CD4-positive, alpha-beta memory T cell (primary cell): ENCODE results near the gene PRDM10. TPM values are rescaled to one million over a fixed set of nuclear protein-coding genes. Genes with fewer than 3 reads are reported as not detected.

Source experiments
- CTCF ChIA-PET: fragments of 350-600 bp; sonication (Branson Sonifier 250); formaldehyde crosslinking; loops from one replicate; lab custom pipeline; 2021; ENCODE audit warnings: inconsistent platforms; ENCODE audit not compliant: partially characterized antibody; lab: Charles Lee
- POLR2A ChIA-PET: fragments of 350-600 bp; sonication (Branson Sonifier 250); formaldehyde crosslinking; loops from one replicate; lab custom pipeline; 2021; ENCODE audit not compliant: partially characterized antibody; lab: Charles Lee
- DNase-seq, 5 donors: peaks; one replicate each; pipeline versions ENCODE4 v3.0.0 to v3.0.0-alpha.2; 2020 to 2022; ENCODE audit warnings: mixed read lengths in 1 of 5
- H3K27ac ChIP-seq: one replicate; pipeline ENCODE4 v1.7.0; 2013; ENCODE audit warnings: low read depth, low read length
- H3K27me3 ChIP-seq: 2 replicates; pipeline ENCODE4 v1.7.0; 2013; ENCODE audit warnings: mild to moderate bottlenecking, low read length, moderate library complexity; ENCODE audit not compliant: insufficient read depth
- H3K36me3 ChIP-seq: 2 replicates; pipeline ENCODE4 v1.7.0; 2013; ENCODE audit warnings: mild to moderate bottlenecking, low read length, moderate library complexity; ENCODE audit not compliant: insufficient read depth
- H3K4me1 ChIP-seq: 2 replicates; pipeline ENCODE4 v1.7.0; 2013; ENCODE audit warnings: mild to moderate bottlenecking, low read length, moderate library complexity; ENCODE audit not compliant: insufficient read depth
- H3K4me3 ChIP-seq, 2 donors: one replicate each; pipeline ENCODE4 v1.7.0; 2013; ENCODE audit warnings: low read length in 2 of 2, mild to moderate bottlenecking in 1 of 2
- H3K9me3 ChIP-seq, 2 donors: one replicate each; pipeline ENCODE4 v1.7.0; 2013; ENCODE audit warnings: low read length in 2 of 2, control low read depth in 1 of 2; ENCODE audit not compliant: control insufficient read depth in 1 of 2
- H3K27ac Mint-ChIP-seq, 7 donors: one replicate each; pipeline ENCODE4 v1.8.0; 2020 to 2021; ENCODE audit warnings: mixed read lengths in 7 of 7, mild to moderate bottlenecking in 6 of 7, inconsistent platforms in 3 of 7, moderate library complexity in 3 of 7
- H3K27me3 Mint-ChIP-seq, 2 donors: one replicate each; pipeline ENCODE4 v1.8.0; 2020 to 2021; ENCODE audit warnings: mixed read lengths in 2 of 2
- H3K36me3 Mint-ChIP-seq, 2 donors: one replicate each; pipeline ENCODE4 v1.8.0; 2020 to 2021; ENCODE audit warnings: mixed read lengths in 2 of 2, inconsistent platforms in 1 of 2, mild to moderate bottlenecking in 1 of 2
- H3K4me1 Mint-ChIP-seq, 4 donors: one replicate each; pipeline ENCODE4 v1.8.0; 2020 to 2021; ENCODE audit warnings: mixed read lengths in 4 of 4, mild to moderate bottlenecking in 1 of 4
- H3K4me3 Mint-ChIP-seq, 8 donors: one replicate each; pipeline ENCODE4 v1.8.0; 2020 to 2021; ENCODE audit warnings: mixed read lengths in 8 of 8, mild to moderate bottlenecking in 7 of 8, moderate library complexity in 6 of 8, inconsistent platforms in 3 of 8
- H3K9me3 Mint-ChIP-seq, 8 donors: one replicate each; pipeline ENCODE4 v1.8.0; 2020 to 2021; ENCODE audit warnings: mixed read lengths in 8 of 8, mild to moderate bottlenecking in 5 of 8, inconsistent platforms in 3 of 8, moderate library complexity in 1 of 8
- intact Hi-C: fragments of 100-400 bp; cut with micrococcal nuclease; formaldehyde crosslinking; loops from one replicate; pipeline ENCODE4 v1.15.1; 2023
- polyA plus RNA-seq, 2 donors: library from polyadenylated mRNA; unstranded; fragments of 300-500 nt; fragmentation: Illumina TruSeq; gene quantifications; one replicate each; pipeline ENCODE4 v1.2.3, GENCODE V29; 2021
- total RNA-seq, 2 experiments: library from RNA; stranded (reverse); gene quantifications; one replicate each; pipeline ENCODE4 v1.2.3, GENCODE V29; 2021

Gene PRDM10
- total and polyA plus RNA-seq, 4 experiments from 2014 or later = 1.3 to 13.0 (median 7.8) TPM

- Mint-ChIP-seq H3K27me3 (no peaks in the 10 kb centered on the region), H3K9me3 (peaks cover 0 to 2% (median 0%) of the 10 kb centered on the region in 8 donors), H3K4me3 (peak within 1 kb of the TSS; percentile 92 to 94 (median 94)), H3K4me1 (peaks cover 20 to 51% (median 33%) of the 10 kb centered on the region in 4 donors), H3K36me3 (peaks cover 30 to 37% of the 10 kb centered on the region in 2 donors), H3K27ac (peak within 1 kb of the TSS; percentile 82 to 93 (median 90))
- Histone ChIP-seq H3K36me3 (peaks cover 11% of the 10 kb centered on the region), H3K4me1 (peaks cover 29% of the 10 kb centered on the region), H3K27ac (peak within 1 kb of the TSS; percentile 81), H3K4me3 (peak within 1 kb of the TSS; percentile 61 to 84), H3K9me3 (no peaks in the 10 kb centered on the region), H3K27me3 (no peaks in the 10 kb centered on the region)
- POLR2A ChIA-PET = interaction anchor here (0.6 to 3.1 kb wide), 17 partner anchors 9 to 236 kb away, joined by 3 to 29 read pairs (median 5); partner anchors contain the start of genes PRDM10 and TMEM45B
- peak; percentile 81 to 89 (median 84) for DNase-seq
- CTCF ChIA-PET = interaction anchor here (0.6 to 2.5 kb wide), 6 partner anchors 14 to 236 kb away, joined by 3 to 13 read pairs (median 6); no protein-coding TSS in a partner anchor
- intact Hi-C loops = loop anchor here (1.0 to 5.0 kb wide), 7 partner anchors 41 to 419 kb away; partner anchors contain the start of genes APLP2, PRDM10 and ZBTB44
Measured at GRCh38 chr11:129895126-129896041, 107.3 kb downstream of the PRDM10 start, which contains the start of gene NFRKB. Gene NFRKB, minus strand, starts transcription at chr11:129895578. Its CDS starts 2,729 bp downstream, at chr11:129892849.

GRCh38 chr11:129894278-129895125, 108.1 kb downstream of the PRDM10 start:
- ChIA-PET CTCF (interaction anchor here (0.6 to 2.5 kb wide), 7 partner anchors 13 to 237 kb away, joined by 3 to 13 read pairs (median 3); no protein-coding TSS in a partner anchor), POLR2A (interaction anchor here (0.7 to 3.1 kb wide), 17 partner anchors 9 to 237 kb away, joined by 3 to 29 read pairs (median 5); partner anchors contain the start of genes PRDM10 and TMEM45B)
- Mint-ChIP-seq H3K4me3 (peak overlapping the region; percentile 92 to 94 (median 94)), H3K9me3 (peaks cover 0 to 2% (median 0%) of the 10 kb centered on the region in 8 donors), H3K36me3 (peaks cover 35 to 45% of the 10 kb centered on the region in 2 donors), H3K27ac (peak overlapping the region; percentile 82 to 93 (median 90)), H3K27me3 (no peaks in the 10 kb centered on the region), H3K4me1 (peaks cover 25 to 59% (median 38%) of the 10 kb centered on the region in 4 donors)
- H3K4me3 ChIP-seq = peak overlapping the region; percentile 61 to 84
- peak overlapping the region; percentile 81 for H3K27ac ChIP-seq
- DNase-seq = peak in 3 of 5 donors; percentile 18 to 29 (median 21)
- intact Hi-C loops = loop anchor here (1.0 to 5.0 kb wide), 7 partner anchors 40 to 420 kb away; partner anchors contain the start of genes APLP2, PRDM10 and ZBTB44
- H3K27me3 ChIP-seq = no peaks in the 10 kb centered on the region
- H3K36me3 ChIP-seq = peaks cover 11% of the 10 kb centered on the region
- H3K9me3 ChIP-seq = no peaks in the 10 kb centered on the region
- peaks cover 36% of the 10 kb centered on the region for H3K4me1 ChIP-seq

- Mint-ChIP-seq H3K9me3 (no peaks in the 10 kb centered on the region), H3K27ac (peak overlapping the region; percentile 30 to 92 (median 81)), H3K27me3 (no peaks in the 10 kb centered on the region), H3K4me3 (peak overlapping the region in 6 of 8 donors; percentile 36 to 78 (median 55)), H3K4me1 (peaks cover 27 to 60% (median 37%) of the 10 kb centered on the region in 4 donors), H3K36me3 (peaks cover 81% of the 10 kb centered on the region in 2 donors)
- H3K36me3 ChIP-seq = peaks cover 52% of the 10 kb centered on the region
- peak overlapping the region; percentile 12 for H3K27ac ChIP-seq
- no peak overlapping the region for H3K4me3 ChIP-seq
- DNase-seq = peak; percentile 29 to 49 (median 40)
- CTCF ChIA-PET = interaction anchor here (0.8 to 2.6 kb wide), 3 partner anchors 73 to 244 kb away, joined by 3 to 10 read pairs (median 5); partner anchors contain the start of gene TMEM45B
- no peaks in the 10 kb centered on the region for H3K27me3 ChIP-seq
- POLR2A ChIA-PET = interaction anchor here (0.9 to 1.3 kb wide), 3 partner anchors 21 to 74 kb away, joined by 3 to 7 read pairs (median 3); no protein-coding TSS in a partner anchor
- peaks cover 34% of the 10 kb centered on the region for H3K4me1 ChIP-seq
- H3K9me3 ChIP-seq = no peaks in the 10 kb centered on the region
- intact Hi-C loops = no loop called here
Measured at GRCh38 chr11:129888451-129888850, 114.2 kb downstream of the PRDM10 start.

GRCh38 chr11:129885381-129885780, 117.3 kb downstream of the PRDM10 start:
- no peak overlapping the region for H3K27ac Mint-ChIP-seq
- no peak for DNase-seq
- peaks cover 19 to 35% (median 24%) of the 10 kb centered on the region in 4 donors for H3K4me1 Mint-ChIP-seq
- H3K9me3 ChIP-seq = no peaks in the 10 kb centered on the region
- no peaks in the 10 kb centered on the region for H3K27me3 Mint-ChIP-seq
- H3K4me1 ChIP-seq = peaks cover 24% of the 10 kb centered on the region
- H3K9me3 Mint-ChIP-seq = no peaks in the 10 kb centered on the region
- H3K36me3 ChIP-seq = peaks cover 71% of the 10 kb centered on the region
- H3K4me3 ChIP-seq = no peak overlapping the region
- peaks cover 86 to 87% of the 10 kb centered on the region in 2 donors for H3K36me3 Mint-ChIP-seq
- no peak overlapping the region for H3K27ac ChIP-seq
- H3K27me3 ChIP-seq = no peaks in the 10 kb centered on the region
- H3K4me3 Mint-ChIP-seq = no peak overlapping the region
- ChIA-PET CTCF (interaction anchor here (1.0 kb wide), 1 partner anchor 11 kb away, joined by 3 read pairs; no protein-coding TSS in a partner anchor), POLR2A (interaction anchor here (1.0 to 1.8 kb wide), 2 partner anchors 10 to 23 kb away, joined by 3 to 6 read pairs; partner anchors contain the start of gene NFRKB)
- intact Hi-C loops = no loop called here

- H3K27ac Mint-ChIP-seq = peak overlapping the region in 1 of 7 donors; percentile 59
- peaks cover 18% of the 10 kb centered on the region for H3K4me1 ChIP-seq
- H3K27me3 Mint-ChIP-seq = no peaks in the 10 kb centered on the region
- peaks cover 84 to 86% of the 10 kb centered on the region in 2 donors for H3K36me3 Mint-ChIP-seq
- H3K4me3 ChIP-seq = no peak overlapping the region
- no peak overlapping the region for H3K27ac ChIP-seq
- ChIA-PET POLR2A (interaction anchor here (1.0 to 1.8 kb wide), 2 partner anchors 10 to 23 kb away, joined by 3 to 6 read pairs; partner anchors contain the start of gene NFRKB), CTCF (interaction anchor here (0.9 kb wide), 1 partner anchor 248 kb away, joined by 3 read pairs; no protein-coding TSS in a partner anchor)
- peaks cover 77% of the 10 kb centered on the region for H3K36me3 ChIP-seq
- H3K9me3 Mint-ChIP-seq = no peaks in the 10 kb centered on the region
- no peak for DNase-seq
- H3K9me3 ChIP-seq = no peaks in the 10 kb centered on the region
- no peak overlapping the region for H3K4me3 Mint-ChIP-seq
- no peaks in the 10 kb centered on the region for H3K27me3 ChIP-seq
- intact Hi-C loops = no loop called here
- peaks cover 20 to 27% (median 22%) of the 10 kb centered on the region in 4 donors for H3K4me1 Mint-ChIP-seq
Measured at GRCh38 chr11:129884581-129884980, 118.1 kb downstream of the PRDM10 start.
